ENCODE results near the gene GALNT1.

Gene GALNT1

GRCh38 chr18:35620765-35621164 is 39.2 kb downstream of the GALNT1 start:
- H3K4me2 ChIP-seq (ENCODE audit: low read depth, low read length): no peak overlapping the region
- H3K9ac ChIP-seq (ENCODE audit: low read length): no peak overlapping the region
- H4K20me1 ChIP-seq (ENCODE audit: insufficient read depth, low read length): no peaks in the 10 kb centered on the region
- no peaks in the 10 kb centered on the region for H3K36me3 ChIP-seq (replicated peaks; ENCODE audit: insufficient read depth, low read length)
- no peaks in the 10 kb centered on the region for H3K27me3 ChIP-seq (replicated peaks; ENCODE audit: insufficient read depth, low read length)
- no peak overlapping the region for H3K4me3 ChIP-seq (ENCODE audit: low read length)
- DNase-seq: no peak
- no peaks in the 10 kb centered on the region for H3K9me2 ChIP-seq (replicated peaks; ENCODE audit: insufficient read depth, low read length)
- H3K79me2 ChIP-seq (ENCODE audit: low read length): no peaks in the 10 kb centered on the region
- no peak overlapping the region for H2AFZ ChIP-seq (ENCODE audit: low read length)
- H3K4me1 ChIP-seq (ENCODE audit: low read length): peaks cover 20% of the 10 kb centered on the region
- H3K9me3 ChIP-seq (replicated peaks; ENCODE audit: insufficient read depth, low read length): no peaks in the 10 kb centered on the region
- TF ChIP-seq EZH2phosphoT487 (IDR thresholded peaks at IDR 0.05; ENCODE audit: low read length): no peak
- TF ChIP-seq, protein P1, sequence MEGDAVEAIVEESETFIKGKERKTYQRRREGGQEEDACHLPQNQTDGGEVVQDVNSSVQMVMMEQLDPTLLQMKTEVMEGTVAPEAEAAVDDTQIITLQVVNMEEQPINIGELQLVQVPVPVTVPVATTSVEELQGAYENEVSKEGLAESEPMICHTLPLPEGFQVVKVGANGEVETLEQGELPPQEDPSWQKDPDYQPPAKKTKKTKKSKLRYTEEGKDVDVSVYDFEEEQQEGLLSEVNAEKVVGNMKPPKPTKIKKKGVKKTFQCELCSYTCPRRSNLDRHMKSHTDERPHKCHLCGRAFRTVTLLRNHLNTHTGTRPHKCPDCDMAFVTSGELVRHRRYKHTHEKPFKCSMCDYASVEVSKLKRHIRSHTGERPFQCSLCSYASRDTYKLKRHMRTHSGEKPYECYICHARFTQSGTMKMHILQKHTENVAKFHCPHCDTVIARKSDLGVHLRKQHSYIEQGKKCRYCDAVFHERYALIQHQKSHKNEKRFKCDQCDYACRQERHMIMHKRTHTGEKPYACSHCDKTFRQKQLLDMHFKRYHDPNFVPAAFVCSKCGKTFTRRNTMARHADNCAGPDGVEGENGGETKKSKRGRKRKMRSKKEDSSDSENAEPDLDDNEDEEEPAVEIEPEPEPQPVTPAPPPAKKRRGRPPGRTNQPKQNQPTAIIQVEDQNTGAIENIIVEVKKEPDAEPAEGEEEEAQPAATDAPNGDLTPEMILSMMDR (IDR thresholded peaks at IDR 0.05; ENCODE audit: low read length): no peak
- TF ChIP-seq EZH2 (optimal IDR thresholded peaks at IDR 0.05; ENCODE audit: low read depth, low read length): no peak
- H3F3A ChIP-seq (ENCODE audit: insufficient read depth, low read length): peaks cover 5% of the 10 kb centered on the region; the same call in 1 of the 2 replicates
- H3K27ac ChIP-seq (ENCODE audit: low read length): no peak overlapping the region

DNA sequence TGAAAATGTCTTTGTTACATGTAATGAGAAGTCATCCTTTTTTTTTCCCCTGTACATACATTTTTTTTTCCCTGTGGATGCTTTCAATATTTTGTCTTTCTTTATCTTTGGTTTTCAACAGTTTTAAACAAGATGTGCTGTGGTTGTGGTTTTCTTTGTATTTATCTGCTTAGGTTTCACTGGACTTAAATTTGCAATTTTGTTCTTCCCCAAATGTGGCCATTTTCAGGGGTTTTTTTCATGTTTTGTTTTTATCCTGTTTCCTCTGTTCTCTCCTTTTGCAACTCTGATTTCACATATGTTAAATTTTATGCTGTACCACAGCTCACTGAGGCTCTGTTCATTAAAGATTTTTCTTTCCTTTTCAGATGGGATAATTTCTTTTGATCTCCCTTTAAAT is 41.7 kb downstream of the GALNT1 start:
- no peak for TF ChIP-seq EZH2 (optimal IDR thresholded peaks at IDR 0.05; ENCODE audit: low read depth, low read length)
- TF ChIP-seq EZH2phosphoT487 (IDR thresholded peaks at IDR 0.05; ENCODE audit: low read length): no peak
- TF ChIP-seq, protein P1 (IDR thresholded peaks at IDR 0.05; ENCODE audit: low read length): no peak
- Histone ChIP-seq H3K9ac (ENCODE audit: low read length) (no peak overlapping the region), H3K27me3 (replicated peaks; ENCODE audit: insufficient read depth, low read length) (no peaks in the 10 kb centered on the region), H3K4me3 (ENCODE audit: low read length) (no peak overlapping the region), H3K4me1 (ENCODE audit: low read length) (peaks cover 14% of the 10 kb centered on the region), H3K36me3 (replicated peaks; ENCODE audit: insufficient read depth, low read length) (no peaks in the 10 kb centered on the region), H4K20me1 (ENCODE audit: insufficient read depth, low read length) (no peaks in the 10 kb centered on the region), H3K27ac (ENCODE audit: low read length) (no peak overlapping the region), H3K9me2 (replicated peaks; ENCODE audit: insufficient read depth, low read length) (no peaks in the 10 kb centered on the region), H3F3A (ENCODE audit: insufficient read depth, low read length) (peaks cover 5% of the 10 kb centered on the region; the same call in 1 of the 2 replicates), H3K4me2 (ENCODE audit: low read depth, low read length) (no peak overlapping the region), H3K79me2 (ENCODE audit: low read length) (no peaks in the 10 kb centered on the region), H2AFZ (ENCODE audit: low read length) (no peak overlapping the region), H3K9me3 (replicated peaks; ENCODE audit: insufficient read depth, low read length) (no peaks in the 10 kb centered on the region)
- no peak for DNase-seq

DNA sequence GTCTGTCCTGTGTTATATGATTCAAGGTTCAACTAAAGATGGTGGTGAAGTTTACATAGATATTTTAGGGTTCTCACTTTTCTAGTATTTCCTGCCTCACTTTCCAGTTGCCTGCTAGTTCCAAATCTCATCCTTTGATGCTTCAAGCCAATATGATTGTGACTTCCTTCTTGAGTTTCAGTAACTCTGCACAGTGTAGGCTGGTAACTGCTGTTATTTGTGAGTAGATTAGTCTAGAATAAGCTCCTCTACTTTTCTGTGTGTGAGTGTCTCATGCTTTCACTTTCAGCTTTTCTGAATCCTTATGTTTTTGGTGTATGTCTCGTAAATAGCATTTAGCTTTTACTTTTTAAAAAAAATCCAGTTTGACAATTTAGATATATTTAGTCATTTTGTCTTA is 42.6 kb downstream of the GALNT1 start:
- H4K20me1 ChIP-seq (ENCODE audit: insufficient read depth, low read length): no peaks in the 10 kb centered on the region
- no peak overlapping the region for H3K9ac ChIP-seq (ENCODE audit: low read length)
- no peaks in the 10 kb centered on the region for H3K36me3 ChIP-seq (replicated peaks; ENCODE audit: insufficient read depth, low read length)
- peak overlapping the region; percentile 24 for H3K4me2 ChIP-seq (ENCODE audit: low read depth, low read length)
- no peak overlapping the region for H2AFZ ChIP-seq (ENCODE audit: low read length)
- no peaks in the 10 kb centered on the region for H3K27me3 ChIP-seq (replicated peaks; ENCODE audit: insufficient read depth, low read length)
- no peaks in the 10 kb centered on the region for H3K9me2 ChIP-seq (replicated peaks; ENCODE audit: insufficient read depth, low read length)
- H3K4me3 ChIP-seq (ENCODE audit: low read length): no peak overlapping the region
- peaks cover 14% of the 10 kb centered on the region for H3K4me1 ChIP-seq (ENCODE audit: low read length)
- DNase-seq: peak; percentile 33
- no peaks in the 10 kb centered on the region for H3K79me2 ChIP-seq (ENCODE audit: low read length)
- TF ChIP-seq EZH2 (optimal IDR thresholded peaks at IDR 0.05; ENCODE audit: low read depth, low read length) (no peak), EZH2phosphoT487 (IDR thresholded peaks at IDR 0.05; ENCODE audit: low read length) (no peak)
- TF ChIP-seq, protein P1 (IDR thresholded peaks at IDR 0.05; ENCODE audit: low read length): no peak
- H3F3A ChIP-seq (ENCODE audit: insufficient read depth, low read length): peaks cover 5% of the 10 kb centered on the region; the same call in 1 of the 2 replicates
- no peaks in the 10 kb centered on the region for H3K9me3 ChIP-seq (replicated peaks; ENCODE audit: insufficient read depth, low read length)
- no peak overlapping the region for H3K27ac ChIP-seq (ENCODE audit: low read length)
